ENCODE measurements around the gene ADAMTS9.

ADAMTS9 gene

DNA sequence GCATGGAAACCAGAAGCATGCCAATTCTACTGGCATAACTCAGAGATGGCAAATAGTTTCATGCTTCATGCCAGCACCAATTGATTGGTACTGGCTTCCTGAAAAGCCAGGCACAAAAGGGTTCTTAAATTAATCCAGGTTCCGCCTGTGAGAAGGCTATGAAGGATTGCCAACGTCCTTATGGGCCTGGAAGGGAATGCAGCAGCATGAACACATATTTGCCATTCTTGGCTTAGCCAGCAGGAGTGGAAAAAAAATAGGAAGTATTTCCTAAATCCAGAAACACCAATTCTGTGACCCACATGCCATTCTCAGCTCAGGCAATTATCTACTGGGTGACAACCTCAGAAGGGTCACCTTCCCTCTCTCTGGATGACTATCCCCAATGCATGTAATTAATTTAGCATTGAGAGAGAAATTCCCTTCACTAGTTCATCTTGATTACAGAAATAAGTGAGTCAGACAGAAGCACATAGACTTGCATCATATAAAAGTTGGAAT lies 36.0 kb downstream of the ADAMTS9 start:
- Histone ChIP-seq H3K36me3 (ENCODE audit: low read length) (no peaks in the 10 kb centered on the region), H3K9ac (ENCODE audit: low read length) (no peak overlapping the region), H3K9me3 (ENCODE audit: insufficient read depth, low read length) (no peaks in the 10 kb centered on the region), H4K20me1 (ENCODE audit: low read depth, low read length) (no peaks in the 10 kb centered on the region), H3K27ac (ENCODE audit: low read depth, low read length) (no peak overlapping the region), H3F3A (ENCODE audit: insufficient read depth) (no peaks in the 10 kb centered on the region), H3K4me2 (ENCODE audit: low read depth, low read length, poor library complexity, severe bottlenecking) (no peak overlapping the region), H2AFZ (ENCODE audit: low read depth, low read length, severe bottlenecking) (no peak overlapping the region), H3K27me3 (ENCODE audit: low read length) (no peaks in the 10 kb centered on the region), H3K4me3 (ENCODE audit: insufficient read depth, low read length, poor library complexity, severe bottlenecking) (no peak overlapping the region), H3K9me2 (replicated peaks; ENCODE audit: insufficient read depth, low read length) (no peaks in the 10 kb centered on the region), H3K79me2 (ENCODE audit: insufficient read depth, low read length) (no peaks in the 10 kb centered on the region)
- TF ChIP-seq, protein P1, sequence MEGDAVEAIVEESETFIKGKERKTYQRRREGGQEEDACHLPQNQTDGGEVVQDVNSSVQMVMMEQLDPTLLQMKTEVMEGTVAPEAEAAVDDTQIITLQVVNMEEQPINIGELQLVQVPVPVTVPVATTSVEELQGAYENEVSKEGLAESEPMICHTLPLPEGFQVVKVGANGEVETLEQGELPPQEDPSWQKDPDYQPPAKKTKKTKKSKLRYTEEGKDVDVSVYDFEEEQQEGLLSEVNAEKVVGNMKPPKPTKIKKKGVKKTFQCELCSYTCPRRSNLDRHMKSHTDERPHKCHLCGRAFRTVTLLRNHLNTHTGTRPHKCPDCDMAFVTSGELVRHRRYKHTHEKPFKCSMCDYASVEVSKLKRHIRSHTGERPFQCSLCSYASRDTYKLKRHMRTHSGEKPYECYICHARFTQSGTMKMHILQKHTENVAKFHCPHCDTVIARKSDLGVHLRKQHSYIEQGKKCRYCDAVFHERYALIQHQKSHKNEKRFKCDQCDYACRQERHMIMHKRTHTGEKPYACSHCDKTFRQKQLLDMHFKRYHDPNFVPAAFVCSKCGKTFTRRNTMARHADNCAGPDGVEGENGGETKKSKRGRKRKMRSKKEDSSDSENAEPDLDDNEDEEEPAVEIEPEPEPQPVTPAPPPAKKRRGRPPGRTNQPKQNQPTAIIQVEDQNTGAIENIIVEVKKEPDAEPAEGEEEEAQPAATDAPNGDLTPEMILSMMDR (IDR thresholded peaks at IDR 0.05; ENCODE audit: insufficient read depth, low read length, poor library complexity, severe bottlenecking): no peak
- TF ChIP-seq EZH2phosphoT487 (conservative IDR thresholded peaks at IDR 0.05; ENCODE audit: low read length): no peak

DNA sequence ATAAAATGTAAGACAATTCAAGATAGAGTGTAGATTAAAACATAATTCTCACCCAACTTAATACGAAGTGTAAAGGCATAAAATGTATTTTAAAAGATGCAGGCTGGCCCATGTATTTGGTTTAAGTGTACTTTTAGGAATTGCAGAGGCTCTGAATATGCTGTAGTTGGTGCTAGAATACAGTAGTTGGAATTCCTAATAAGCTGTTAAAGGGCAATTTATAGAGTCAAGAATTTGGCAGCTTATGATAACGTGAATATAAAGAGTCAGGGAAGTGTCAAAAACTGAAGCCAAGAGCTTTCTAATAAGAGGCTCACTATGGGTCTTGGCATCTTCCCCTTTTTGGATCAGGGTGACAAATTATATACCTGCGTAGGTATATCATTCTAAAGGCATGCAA lies 36.5 kb downstream of the ADAMTS9 start:
- Histone ChIP-seq H2AFZ (ENCODE audit: low read depth, low read length, severe bottlenecking) (no peak overlapping the region), H4K20me1 (ENCODE audit: low read depth, low read length) (no peaks in the 10 kb centered on the region), H3K27me3 (ENCODE audit: low read length) (no peaks in the 10 kb centered on the region), H3F3A (ENCODE audit: insufficient read depth) (no peaks in the 10 kb centered on the region), H3K9ac (ENCODE audit: low read length) (no peak overlapping the region), H3K27ac (ENCODE audit: low read depth, low read length) (no peak overlapping the region), H3K4me3 (ENCODE audit: insufficient read depth, low read length, poor library complexity, severe bottlenecking) (no peak overlapping the region), H3K9me2 (replicated peaks; ENCODE audit: insufficient read depth, low read length) (no peaks in the 10 kb centered on the region), H3K79me2 (ENCODE audit: insufficient read depth, low read length) (no peaks in the 10 kb centered on the region), H3K9me3 (ENCODE audit: insufficient read depth, low read length) (no peaks in the 10 kb centered on the region), H3K4me2 (ENCODE audit: low read depth, low read length, poor library complexity, severe bottlenecking) (no peak overlapping the region), H3K36me3 (ENCODE audit: low read length) (no peaks in the 10 kb centered on the region)
- TF ChIP-seq, protein P1 (IDR thresholded peaks at IDR 0.05; ENCODE audit: insufficient read depth, low read length, poor library complexity, severe bottlenecking): no peak
- no peak for TF ChIP-seq EZH2phosphoT487 (conservative IDR thresholded peaks at IDR 0.05; ENCODE audit: low read length)

DNA sequence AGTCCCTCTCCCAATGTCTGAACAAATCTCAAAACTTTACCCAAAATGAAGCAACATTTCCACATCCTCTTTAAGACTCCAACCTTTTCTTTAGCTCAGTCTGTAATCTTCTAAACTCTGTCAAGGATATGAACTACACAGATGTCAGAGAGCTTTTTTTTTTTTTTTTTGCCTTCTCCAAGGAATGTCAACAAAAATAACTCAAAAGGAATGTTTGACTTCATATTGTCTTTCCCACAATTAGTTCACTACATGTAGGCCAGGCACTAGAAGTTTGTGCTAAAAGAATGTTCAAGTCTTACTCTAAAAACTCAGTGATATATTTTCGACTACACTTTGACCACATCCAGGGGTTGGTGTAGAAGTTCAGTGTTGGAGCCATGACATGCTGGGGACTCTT lies 37.1 kb downstream of the ADAMTS9 start:
- Histone ChIP-seq H3K9ac (ENCODE audit: low read length) (no peak overlapping the region), H3K9me2 (replicated peaks; ENCODE audit: insufficient read depth, low read length) (no peaks in the 10 kb centered on the region), H3K27me3 (ENCODE audit: low read length) (no peaks in the 10 kb centered on the region), H4K20me1 (ENCODE audit: low read depth, low read length) (no peaks in the 10 kb centered on the region), H3K9me3 (ENCODE audit: insufficient read depth, low read length) (no peaks in the 10 kb centered on the region), H3K79me2 (ENCODE audit: insufficient read depth, low read length) (no peaks in the 10 kb centered on the region), H3K36me3 (ENCODE audit: low read length) (no peaks in the 10 kb centered on the region), H3F3A (ENCODE audit: insufficient read depth) (no peaks in the 10 kb centered on the region), H2AFZ (ENCODE audit: low read depth, low read length, severe bottlenecking) (no peak overlapping the region), H3K4me3 (ENCODE audit: insufficient read depth, low read length, poor library complexity, severe bottlenecking) (no peak overlapping the region), H3K4me2 (ENCODE audit: low read depth, low read length, poor library complexity, severe bottlenecking) (no peak overlapping the region), H3K27ac (ENCODE audit: low read depth, low read length) (no peak overlapping the region)
- TF ChIP-seq, protein P1 (IDR thresholded peaks at IDR 0.05; ENCODE audit: insufficient read depth, low read length, poor library complexity, severe bottlenecking): no peak
- no peak for TF ChIP-seq EZH2phosphoT487 (conservative IDR thresholded peaks at IDR 0.05; ENCODE audit: low read length)

Data from SU-DHL-6 (cell line).